Psoas muscle (tissue), 8 donors: ENCODE data around the gene PGRMC2. TPM values are rescaled to one million over a fixed set of nuclear protein-coding genes. Genes with fewer than 3 reads are reported as not detected.

Source experiments
- ATAC-seq, 4 donors: fragments of 200-7000 bp; cut with Tn5 transposase; one replicate each; pipeline ENCODE4 v1.9.1; 2020; ENCODE audit warnings: moderate library complexity in 3 of 4, mild to moderate bottlenecking in 2 of 4
- DNase-seq, 2 donors: peaks; one replicate each; pipeline ENCODE4 v3.0.0-alpha.2; 2020
- H3K27ac ChIP-seq: fragments of 200-600 bp; one replicate; pipeline ENCODE4 v1.8.0; 2022
- H3K27me3 ChIP-seq, 3 donors: fragments of 200-600 bp in 1 of 3; one replicate each; pipeline versions ENCODE4 v1.6.1 to v1.8.0; 2013 to 2022; ENCODE audit warnings: low read length in 2 of 3, mild to moderate bottlenecking in 2 of 3, moderate library complexity in 1 of 3; ENCODE audit not compliant: insufficient read depth in 3 of 3
- H3K36me3 ChIP-seq, 2 donors: fragments of 200-600 bp in 1 of 2; one replicate each; pipeline versions ENCODE4 v1.6.1 to v1.8.0; 2013 to 2022; ENCODE audit warnings: low read depth in 1 of 2, mild to moderate bottlenecking in 1 of 2, moderate library complexity in 1 of 2; ENCODE audit not compliant: insufficient read depth in 1 of 2
- H3K4me1 ChIP-seq: fragments of 200-600 bp; one replicate; pipeline ENCODE4 v1.8.0; 2022
- H3K4me3 ChIP-seq: fragments of 200-600 bp; one replicate; pipeline ENCODE4 v1.8.0; 2022; ENCODE audit warnings: mild to moderate bottlenecking
- H3K9me3 ChIP-seq: fragments of 200-600 bp; one replicate; pipeline ENCODE4 v1.8.0; 2022
- WGBS, 3 donors: extraction: QIAGEN DNeasy Blood & Tissue Kit; methylation state at CpG; one replicate each; pipeline versions ENCODE4 v1.1.6 to v1.1.7; 2013; 5-methylcytosine and 5-hydroxymethylcytosine counted together
- intact Hi-C, 2 donors: fragments of 100-400 bp; cut with DNase I; formaldehyde crosslinking; loops; one replicate each; pipeline versions ENCODE4 v1.11.0 to v1.14.2; 2022
- polyA plus RNA-seq, 3 donors: library from polyadenylated mRNA; stranded (reverse); fragments of 200-250 nt; gene quantifications; one replicate each; pipeline ENCODE4 v1.2.3, GENCODE V29; 2013
- total RNA-seq, 4 donors: library from RNA; stranded (reverse); fragmentation: NEBNext Ultra II Directional in 2 of 4; extraction: Animal tissue kit (Norgen Biotek cat#: 25700) in 2 of 4; gene quantifications; one replicate each; pipeline versions ENCODE4 v1.2.1 to v1.2.4, GENCODE V29; 2021 to 2023
- TF ChIP-seq, protein P1 (sequence below): fragments of 200-600 bp; IDR thresholded peaks from one replicate; pipeline ENCODE4 v1.8.0; 2022; ENCODE audit warnings: antibody characterized with exemption
- donor health status: healthy with polysubstance abuse.
- donor health status: DM: no; HTN: no; CAD: no; lungs with moderate emphysema.
- donor health status: Bipolar disorder and iron deficiency.
- donor health status: healthy.
- donor health status: DM: yes; HTN: yes; CAD: no.
- donor health status: DM: no; HTN: no; CAD: no.
- donor health status: DM: no; HTN: no; CAD: no.
- donor health status: DM: yes; HTN: yes; CAD: no.

PGRMC2 gene
- total and polyA plus RNA-seq, 7 donors = 21.9 to 43.2 (median 32.4) TPM

DNA sequence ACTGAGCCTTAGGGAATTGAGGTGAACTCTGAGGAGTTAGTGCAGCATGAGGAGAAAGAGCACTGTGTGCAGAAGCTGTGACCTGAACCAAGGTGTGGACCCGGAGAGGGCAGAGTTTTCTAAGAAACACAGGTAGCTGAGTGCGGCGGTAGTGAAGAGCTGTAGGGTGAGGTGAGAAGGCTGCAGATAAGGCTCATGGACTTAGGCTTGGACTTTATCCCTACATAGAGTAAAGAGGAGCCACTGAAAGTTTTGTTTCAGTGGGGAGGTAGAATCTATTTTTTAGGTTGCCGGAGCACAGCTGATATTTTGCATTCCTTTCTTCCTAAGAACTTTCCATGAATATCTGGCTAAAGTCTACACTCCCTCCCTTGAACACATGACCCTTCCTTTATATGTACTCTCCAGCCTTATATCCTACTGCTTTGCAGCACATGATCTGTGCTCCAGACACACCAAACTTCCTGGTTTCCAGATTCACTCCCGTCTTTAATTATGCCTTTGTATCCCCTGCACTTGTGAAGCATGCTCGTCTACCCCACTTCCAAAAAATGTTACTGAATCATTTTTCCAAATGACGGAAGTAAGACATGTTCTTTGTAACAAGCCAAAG, 10.6 kb upstream of the PGRMC2 start:
- intact Hi-C loops = no loop called here
- H3K4me3 ChIP-seq = no peak overlapping the region
- 88 to 94% (median 90%) methylated on average over 7 of the region's 7 CpGs for WGBS, 3 donors
- no peaks in the 10 kb centered on the region for H3K4me1 ChIP-seq
- H3K27me3 ChIP-seq = no peaks in the 10 kb centered on the region
- TF ChIP-seq, protein P1, sequence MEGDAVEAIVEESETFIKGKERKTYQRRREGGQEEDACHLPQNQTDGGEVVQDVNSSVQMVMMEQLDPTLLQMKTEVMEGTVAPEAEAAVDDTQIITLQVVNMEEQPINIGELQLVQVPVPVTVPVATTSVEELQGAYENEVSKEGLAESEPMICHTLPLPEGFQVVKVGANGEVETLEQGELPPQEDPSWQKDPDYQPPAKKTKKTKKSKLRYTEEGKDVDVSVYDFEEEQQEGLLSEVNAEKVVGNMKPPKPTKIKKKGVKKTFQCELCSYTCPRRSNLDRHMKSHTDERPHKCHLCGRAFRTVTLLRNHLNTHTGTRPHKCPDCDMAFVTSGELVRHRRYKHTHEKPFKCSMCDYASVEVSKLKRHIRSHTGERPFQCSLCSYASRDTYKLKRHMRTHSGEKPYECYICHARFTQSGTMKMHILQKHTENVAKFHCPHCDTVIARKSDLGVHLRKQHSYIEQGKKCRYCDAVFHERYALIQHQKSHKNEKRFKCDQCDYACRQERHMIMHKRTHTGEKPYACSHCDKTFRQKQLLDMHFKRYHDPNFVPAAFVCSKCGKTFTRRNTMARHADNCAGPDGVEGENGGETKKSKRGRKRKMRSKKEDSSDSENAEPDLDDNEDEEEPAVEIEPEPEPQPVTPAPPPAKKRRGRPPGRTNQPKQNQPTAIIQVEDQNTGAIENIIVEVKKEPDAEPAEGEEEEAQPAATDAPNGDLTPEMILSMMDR = no peak
- no peaks in the 10 kb centered on the region for H3K36me3 ChIP-seq
- DNase-seq (no peak), ATAC-seq (no peak)
- H3K9me3 ChIP-seq = no peaks in the 10 kb centered on the region
- H3K27ac ChIP-seq = no peak overlapping the region

DNA sequence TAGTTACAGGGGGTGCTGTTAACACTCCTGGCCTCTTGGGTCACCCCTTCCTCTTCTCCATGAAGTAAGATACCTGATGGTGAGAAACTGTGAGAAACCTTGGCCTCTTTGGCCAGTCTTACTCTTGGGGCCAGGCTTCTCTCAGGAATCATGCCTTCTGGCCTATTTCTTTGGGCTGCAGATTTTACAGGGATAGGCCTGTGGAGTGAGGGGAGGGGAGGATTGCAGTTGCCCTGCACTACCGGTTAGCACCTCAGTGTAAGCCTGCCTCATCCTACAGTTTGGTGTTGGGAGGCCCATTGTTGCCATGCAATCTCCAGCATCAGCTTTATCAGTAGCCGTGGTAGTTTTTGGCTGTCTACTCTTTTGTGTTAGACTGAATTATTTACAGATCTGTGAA, 7.6 kb upstream of the PGRMC2 start:
- Histone ChIP-seq H3K27ac (no peak overlapping the region), H3K27me3 (no peaks in the 10 kb centered on the region), H3K4me3 (no peak overlapping the region), H3K36me3 (no peaks in the 10 kb centered on the region), H3K4me1 (no peaks in the 10 kb centered on the region), H3K9me3 (no peaks in the 10 kb centered on the region)
- DNase-seq (no peak), ATAC-seq (no peak)
- TF ChIP-seq, protein P1 = no peak
- intact Hi-C loops = no loop called here
- 64 to 85% (median 77%) methylated on average over 2 of the region's 2 CpGs for WGBS, 3 donors

DNA sequence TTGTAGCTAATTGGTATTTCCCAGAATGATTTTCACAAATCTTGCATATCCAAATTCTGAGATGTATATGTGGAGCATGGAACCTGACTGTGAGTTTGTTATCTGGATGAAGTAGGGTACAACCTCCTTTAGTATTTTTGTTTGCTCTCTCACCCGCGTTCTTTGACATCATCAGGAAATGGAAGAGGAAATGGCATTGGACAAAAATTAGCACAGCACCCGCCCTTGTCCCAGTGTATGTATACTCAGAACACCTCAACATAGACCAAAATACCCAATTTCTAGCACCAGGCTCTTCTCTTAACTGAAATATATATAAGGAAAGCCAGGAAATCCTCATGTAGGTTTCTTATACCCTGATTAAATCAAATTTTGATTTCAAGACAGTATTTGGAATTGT, 6.9 kb upstream of the PGRMC2 start:
- Histone ChIP-seq H3K4me1 (no peaks in the 10 kb centered on the region), H3K27me3 (no peaks in the 10 kb centered on the region), H3K36me3 (no peaks in the 10 kb centered on the region), H3K9me3 (no peaks in the 10 kb centered on the region), H3K4me3 (no peak overlapping the region), H3K27ac (no peak overlapping the region)
- TF ChIP-seq, protein P1 = no peak
- no peak for DNase-seq
- WGBS, 3 donors = 71 to 92% (median 72%) methylated on average over 3 of the region's 3 CpGs
- intact Hi-C loops = no loop called here
- ATAC-seq = no peak

DNA sequence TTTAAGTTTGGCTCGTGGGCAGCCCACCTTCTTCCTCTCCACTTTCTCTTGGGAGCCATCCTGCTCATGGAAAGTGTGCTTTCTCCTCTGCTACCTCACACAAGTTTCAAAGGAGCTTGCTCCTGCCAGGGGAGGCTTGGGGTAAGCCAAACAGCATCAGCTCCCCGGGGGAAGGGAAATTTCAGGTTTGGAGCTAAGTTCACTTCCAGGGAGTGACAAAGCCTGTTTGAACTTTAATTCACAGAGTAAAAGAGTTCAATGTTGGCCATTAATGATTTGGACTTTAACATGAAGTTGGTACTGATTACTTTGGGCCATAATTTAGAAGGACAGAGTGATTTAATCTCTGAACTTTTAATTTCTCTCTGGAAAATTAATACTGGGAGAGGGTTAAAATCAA, 4.7 kb upstream of the PGRMC2 start:
- DNase-seq (no peak), ATAC-seq (no peak)
- no peaks in the 10 kb centered on the region for H3K4me1 ChIP-seq
- no peaks in the 10 kb centered on the region for H3K27me3 ChIP-seq
- intact Hi-C loops = no loop called here
- no peaks in the 10 kb centered on the region for H3K9me3 ChIP-seq
- H3K4me3 ChIP-seq = no peak overlapping the region
- no peaks in the 10 kb centered on the region for H3K36me3 ChIP-seq
- no peak overlapping the region for H3K27ac ChIP-seq
- 69 to 77% (median 70%) methylated on average over 2 of the region's 2 CpGs for WGBS, 3 donors
- TF ChIP-seq, protein P1 = no peak

DNA sequence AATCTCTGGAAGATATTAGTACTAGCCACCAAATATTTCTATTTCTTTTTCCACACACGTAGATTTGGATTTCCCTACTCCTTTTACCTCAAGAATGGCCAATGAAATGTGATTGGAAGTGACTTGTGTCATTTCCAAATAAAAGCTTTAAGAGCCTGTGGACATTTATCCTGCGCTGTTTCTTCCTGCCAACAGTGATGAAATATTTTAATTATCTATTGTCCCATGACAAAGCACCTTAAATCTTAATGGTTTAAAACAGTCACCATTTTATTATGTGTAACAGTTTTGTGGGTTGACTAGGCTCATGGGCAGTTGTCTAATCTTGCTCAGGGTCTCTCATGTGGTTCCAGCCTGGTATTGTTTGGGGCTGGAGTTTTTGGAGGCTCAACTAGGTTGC, 3.5 kb upstream of the PGRMC2 start:
- H3K27ac ChIP-seq = no peak overlapping the region
- H3K9me3 ChIP-seq = no peaks in the 10 kb centered on the region
- H3K27me3 ChIP-seq = no peaks in the 10 kb centered on the region
- TF ChIP-seq, protein P1 = no peak
- ATAC-seq = no peak
- intact Hi-C loops = no loop called here
- no peak overlapping the region for H3K4me3 ChIP-seq
- WGBS, 3 donors = 87 to 93% (median 89%) methylated on average over 2 of the region's 2 CpGs
- H3K36me3 ChIP-seq = no peaks in the 10 kb centered on the region
- DNase-seq = no peak
- peaks cover 4% of the 10 kb centered on the region for H3K4me1 ChIP-seq
